HepG2 (cell line): Measurements from ENCODE around the gene ZPLD1. TPM values are rescaled to one million over a fixed set of nuclear protein-coding genes. Genes with fewer than 3 reads are reported as not detected.

Source experiments
- ATAC-seq: fragments of 200-7000 bp; cut with Tn5 transposase; 3 replicates; pipeline ENCODE4 v1.9.1; 2020; ENCODE audit warnings: mild to moderate bottlenecking, moderate library complexity
- BruUV-seq: library from RNA; stranded (reverse); fragments of 400-500 nt; replicated peaks from 2 replicates; lab custom pipeline; 2021; lab: Mats Ljungman, UMichigan
- CTCF ChIA-PET: fragments of 300-600 bp; formaldehyde crosslinking; extraction: SDS; loops from one replicate; lab custom pipeline; 2021; ENCODE audit warnings: low total read pairs, inconsistent platforms, low intra/inter-chr PET ratio; lab: Yijun Ruan, JAX
- POLR2A ChIA-PET: fragments of 350-600 bp; sonication (Branson Sonifier 250); formaldehyde crosslinking; loops from one replicate; lab custom pipeline; 2020; ENCODE audit warnings: antibody characterized with exemption, inconsistent platforms; lab: Yijun Ruan, JAX
- DNase-seq: peaks from one replicate; pipeline ENCODE4 v3.0.0-alpha.2; 2015; ENCODE audit warnings: low spot score
- FAIRE-seq: peaks from 3 replicates; lab custom pipeline; 2011; peaks lifted over from hg19 to GRCh38; lab: Jason Lieb, UNC
- H2AFZ ChIP-seq: one replicate; pipeline ENCODE4 v1.6.1; 2011; ENCODE audit warnings: low read length, inconsistent platforms
- H3K27ac ChIP-seq: fragments of 300-600 bp; 3 replicates; pipeline ENCODE4 v1.8.0; 2011; ENCODE audit warnings: mixed run types, mild to moderate bottlenecking, mixed read lengths, low read length, inconsistent platforms; ENCODE audit not compliant: insufficient read depth; ENCODE audit errors: extremely low read length
- H3K27me3 ChIP-seq, 2 experiments: fragments of 200-600 bp in 1 of 2; 2 replicates in 1 of 2; 3 replicates in 1 of 2; pipeline versions ENCODE4 v1.6.0 to v1.8.0; 2011; ENCODE audit warnings: low read length in 2 of 2, mild to moderate bottlenecking in 2 of 2, moderate library complexity in 2 of 2, inconsistent platforms in 1 of 2; ENCODE audit not compliant: insufficient read depth in 2 of 2, control insufficient read depth in 1 of 2
- H3K36me3 ChIP-seq, 2 experiments: fragments of 200-600 bp in 1 of 2; replicated peaks in 1 of 2; 2 replicates in 1 of 2; 3 replicates in 1 of 2; pipeline versions ENCODE4 v1.5.1 to v1.8.0; 2011; ENCODE audit warnings: low read length in 2 of 2, inconsistent platforms in 1 of 2; ENCODE audit not compliant: insufficient read depth in 2 of 2, control insufficient read depth in 1 of 2
- H3K4me1 ChIP-seq: 2 replicates; pipeline ENCODE4 v1.5.1; 2012; ENCODE audit warnings: low read length, inconsistent platforms; ENCODE audit not compliant: insufficient read depth
- H3K4me2 ChIP-seq: 2 replicates; pipeline ENCODE4 v1.6.0; 2011; ENCODE audit warnings: low read depth, low read length, inconsistent platforms
- H3K4me3 ChIP-seq, 3 experiments: fragments of 200-600 bp in 1 of 3; sonication (generic), shearing (Covaris generic) in 1 of 3; replicated peaks in 1 of 3; 2 replicates each; pipeline ENCODE4 v1.5.1; 2011 to 2016; ENCODE audit warnings: low read length in 3 of 3, inconsistent platforms in 2 of 3, low read depth in 2 of 3, mild to moderate bottlenecking in 2 of 3, control low read depth in 1 of 3, mixed read lengths in 1 of 3; ENCODE audit not compliant: insufficient read depth in 1 of 3
- H3K79me2 ChIP-seq: one replicate; pipeline ENCODE4 v1.6.1; 2011; ENCODE audit warnings: low read length, inconsistent platforms; ENCODE audit not compliant: insufficient read depth
- H3K9ac ChIP-seq: 2 replicates; pipeline ENCODE4 v1.6.0; 2011; ENCODE audit warnings: mild to moderate bottlenecking, low read depth, low read length, inconsistent platforms; ENCODE audit not compliant: insufficient read depth
- H3K9me3 ChIP-seq: 2 replicates; pipeline ENCODE4 v1.5.1; 2012; ENCODE audit warnings: mild to moderate bottlenecking, low read length
- H4K20me1 ChIP-seq: 2 replicates; pipeline ENCODE4 v1.6.0; 2011; ENCODE audit warnings: inconsistent platforms, mild to moderate bottlenecking, low read length, moderate library complexity; ENCODE audit not compliant: insufficient read depth
- AGO1 ChIP-seq: fragments of 200-400 bp; formaldehyde crosslinking; IDR thresholded peaks from 2 replicates; pipeline ENCODE4 v1.6.1; 2017; ENCODE audit warnings: mild to moderate bottlenecking, low read depth, low read length, moderate library complexity; ENCODE audit not compliant: poor library complexity, severe bottlenecking
- BCLAF1 ChIP-seq: fragments of 450-650 bp; IDR thresholded peaks from 2 replicates; pipeline ENCODE4 v1.6.1; 2017; ENCODE audit warnings: mild to moderate bottlenecking
- HBP1 ChIP-seq: IDR thresholded peaks from 2 replicates; pipeline ENCODE4 v1.6.1; 2016; ENCODE audit warnings: low read depth, control low read depth
- KLF9 ChIP-seq: IDR thresholded peaks from 2 replicates; pipeline ENCODE4 v1.6.1; 2016; ENCODE audit warnings: low read depth
- MEIS1 ChIP-seq: sonication (generic); formaldehyde crosslinking; IDR thresholded peaks from 2 replicates; pipeline ENCODE4 v1.9.0; 2021; ENCODE audit warnings: mild to moderate bottlenecking, missing genetic modification reagents, moderate library complexity, borderline replicate concordance
- MXD1 ChIP-seq: sonication (generic); formaldehyde crosslinking; IDR thresholded peaks from 2 replicates; pipeline ENCODE4 v1.4.0; 2020; ENCODE audit warnings: mild to moderate bottlenecking, missing genetic modification reagents
- REXO4 ChIP-seq: sonication (generic); formaldehyde crosslinking; IDR thresholded peaks from 2 replicates; pipeline ENCODE4 v1.8.0; 2022; ENCODE audit warnings: missing genetic modification reagents, mild to moderate bottlenecking, borderline replicate concordance
- SP2 ChIP-seq: sonication (generic); formaldehyde crosslinking; IDR thresholded peaks from 2 replicates; pipeline ENCODE4 v1.5.1; 2020; ENCODE audit warnings: mild to moderate bottlenecking, missing genetic modification reagents
- STAG1 ChIP-seq: sonication (generic); formaldehyde crosslinking; IDR thresholded peaks from 2 replicates; pipeline ENCODE4 v1.4.0; 2020; ENCODE audit warnings: missing genetic modification reagents
- TCF7L2 ChIP-seq: IDR thresholded peaks from 2 replicates; pipeline ENCODE4 v1.6.1; 2011; ENCODE audit warnings: mild to moderate bottlenecking, low read depth, low read length, moderate library complexity
- ZNF629 ChIP-seq: sonication (generic); formaldehyde crosslinking; conservative IDR thresholded peaks from 2 replicates; pipeline ENCODE4 v1.5.0; 2020; ENCODE audit warnings: missing genetic modification reagents
- ZNF841 ChIP-seq: sonication (generic); formaldehyde crosslinking; IDR thresholded peaks from 2 replicates; pipeline ENCODE4 v1.8.1; 2023; ENCODE audit warnings: missing genetic modification reagents, borderline replicate concordance
- ZSCAN29 ChIP-seq: sonication (generic); formaldehyde crosslinking; conservative IDR thresholded peaks from 2 replicates; pipeline ENCODE4 v1.4.0; 2020; ENCODE audit warnings: mild to moderate bottlenecking, missing genetic modification reagents
- ZSCAN5A ChIP-seq: sonication (generic); formaldehyde crosslinking; IDR thresholded peaks from 2 replicates; pipeline ENCODE4 v1.8.0; 2022; ENCODE audit warnings: mild to moderate bottlenecking, missing genetic modification reagents, borderline replicate concordance
- WGBS: methylation state at CpG from one replicate; pipeline ENCODE4 v1.1.6; 2017; ENCODE audit warnings: low lambda C conversion rate; 5-methylcytosine and 5-hydroxymethylcytosine counted together
- in situ Hi-C: cut with HindIII; loops from 2 replicates; pipeline ENCODE4 v1.10.0; 2017; ENCODE audit warnings: low pct_unique_long_range_greater_than_20kb; ENCODE audit not compliant: extremely low pct_ligation_motif_present
- intact Hi-C: fragments of 100-400 bp; cut with micrococcal nuclease; formaldehyde crosslinking; loops from one replicate; pipeline ENCODE4 v1.10.0; 2022; ENCODE audit not compliant: unreplicated experiment
- polyA plus RNA-seq, 8 experiments: library from polyadenylated mRNA; depleted of rRNA in 3 of 8; stranded (reverse) in 7 of 8; unstranded in 1 of 8; fragments of >200 nt; fragmentation: Illumina TruSeq in 4 of 8; extraction: Trizol in 4 of 8; gene quantifications; 2 replicates each; pipeline versions ENCODE4 v1.2.1 to v1.2.3, GENCODE V29; 2011 to 2016; ENCODE audit warnings: low read depth in 4 of 8, missing spikeins in 1 of 8, mixed read lengths in 1 of 8; ENCODE audit not compliant: insufficient read depth in 1 of 8
- total RNA-seq, 5 experiments: library from RNA; depleted of rRNA; stranded (reverse); fragments of >200 nt; fragmentation: Illumina TruSeq; extraction: Trizol; gene quantifications; 2 replicates each; pipeline ENCODE4 v1.2.3, GENCODE V29; 2016; ENCODE audit warnings: low read depth in 1 of 5
- TF ChIP-seq, protein P1 (sequence below): sonication (generic); formaldehyde crosslinking; IDR thresholded peaks from 2 replicates; pipeline ENCODE4 v1.8.0; 2022; ENCODE audit warnings: mild to moderate bottlenecking, missing genetic modification reagents, moderate library complexity
- TF ChIP-seq, protein P2 (sequence below): sonication (generic); formaldehyde crosslinking; IDR thresholded peaks from 2 replicates; pipeline ENCODE4 v1.8.1; 2023; ENCODE audit warnings: missing genetic modification reagents, mild to moderate bottlenecking, borderline replicate concordance

ZPLD1 gene
- total and polyA plus RNA-seq, 2 of the 13 experiments (the other 11 are each of a cell fraction or from before 2014, with no cell fraction given), result not detected

DNA sequence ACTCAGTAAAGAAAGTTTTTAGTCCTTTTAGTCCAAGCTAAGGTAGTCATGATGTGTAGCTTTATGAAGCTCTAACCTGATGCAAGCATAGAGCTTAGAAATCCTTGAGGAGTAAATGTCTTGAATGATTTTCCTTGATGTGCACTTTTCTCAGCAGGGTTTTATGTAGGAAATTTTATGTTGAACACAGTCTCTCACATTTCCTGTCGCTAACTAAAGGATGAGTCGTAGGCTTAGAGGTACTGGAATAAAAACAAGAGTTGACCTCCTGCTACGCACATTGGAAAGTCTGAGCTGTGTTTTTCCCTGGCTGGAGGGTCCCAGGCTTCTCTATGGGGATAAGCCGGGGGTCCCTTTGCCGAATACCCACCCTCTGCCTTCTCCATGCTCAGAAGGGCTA is 34.7 kb upstream of the ZPLD1 start (continued):
- TF ChIP-seq, protein P1, sequence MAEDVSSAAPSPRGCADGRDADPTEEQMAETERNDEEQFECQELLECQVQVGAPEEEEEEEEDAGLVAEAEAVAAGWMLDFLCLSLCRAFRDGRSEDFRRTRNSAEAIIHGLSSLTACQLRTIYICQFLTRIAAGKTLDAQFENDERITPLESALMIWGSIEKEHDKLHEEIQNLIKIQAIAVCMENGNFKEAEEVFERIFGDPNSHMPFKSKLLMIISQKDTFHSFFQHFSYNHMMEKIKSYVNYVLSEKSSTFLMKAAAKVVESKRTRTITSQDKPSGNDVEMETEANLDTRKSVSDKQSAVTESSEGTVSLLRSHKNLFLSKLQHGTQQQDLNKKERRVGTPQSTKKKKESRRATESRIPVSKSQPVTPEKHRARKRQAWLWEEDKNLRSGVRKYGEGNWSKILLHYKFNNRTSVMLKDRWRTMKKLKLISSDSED (CRISPR knock-in tag), result no peak
- TF ChIP-seq, all 625 proteins: peak for 0

GRCh38 chr3:102400766-102401165 is 34.0 kb upstream of the ZPLD1 start:
- no peak overlapping the region for H3K4me3 ChIP-seq
- no peak for TF ChIP-seq KLF9 (CRISPR knock-in tag)
- TF ChIP-seq MXD1 (CRISPR knock-in tag), result no peak
- no peak for TF ChIP-seq TCF7L2
- TF ChIP-seq AGO1, result no peak
- TF ChIP-seq ZNF841 (CRISPR knock-in tag), result no peak
- no peak for TF ChIP-seq MEIS1 (CRISPR knock-in tag)
- TF ChIP-seq ZSCAN5A (CRISPR knock-in tag), result no peak
- TF ChIP-seq BCLAF1, result no peak
- no peak for TF ChIP-seq ZNF629 (CRISPR knock-in tag)
- no peak for TF ChIP-seq REXO4 (CRISPR knock-in tag)
- TF ChIP-seq STAG1 (CRISPR knock-in tag), result no peak
- TF ChIP-seq SP2 (CRISPR knock-in tag), result no peak
- no peak for TF ChIP-seq HBP1 (CRISPR knock-in tag)
- TF ChIP-seq ZSCAN29, result no peak
- TF ChIP-seq, protein P2, sequence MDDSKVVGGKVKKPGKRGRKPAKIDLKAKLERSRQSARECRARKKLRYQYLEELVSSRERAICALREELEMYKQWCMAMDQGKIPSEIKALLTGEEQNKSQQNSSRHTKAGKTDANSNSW, result no peak

More at GRCh38 chr3:102400766-102401165, 34.0 kb upstream of the ZPLD1 start:
- intact Hi-C loops (no loop called here), in situ Hi-C loops (no loop called here)
- no peak overlapping the region for H2AFZ ChIP-seq
- 5% methylated on average over 2 of the region's 2 CpGs for WGBS
- no peak overlapping the region for H3K4me2 ChIP-seq
- H3K27me3 ChIP-seq, result no peaks in the 10 kb centered on the region
- ATAC-seq (no peak), FAIRE-seq (no peak), DNase-seq (no peak)
- H3K36me3 ChIP-seq, result no peaks in the 10 kb centered on the region
- H3K79me2 ChIP-seq, result no peaks in the 10 kb centered on the region
- no peak overlapping the region for H3K27ac ChIP-seq
- BruUV-seq, result no TSS peak
- ChIA-PET POLR2A (no interaction called here), CTCF (no interaction called here)
- H3K9ac ChIP-seq, result no peak overlapping the region
- no peaks in the 10 kb centered on the region for H4K20me1 ChIP-seq
- H3K9me3 ChIP-seq, result no peaks in the 10 kb centered on the region
- H3K4me1 ChIP-seq, result no peaks in the 10 kb centered on the region
